Midbrain (tissue), 1 donor: ENCODE data around the gene ERCC4.

Experiments used
- DNase-seq: peaks from one replicate; lab custom pipeline; 2025; lab: John Stamatoyannopoulos, UW

The ERCC4 gene

GRCh38 chr16:13911306-13911705 lies 8.6 kb upstream of the ERCC4 start:
- no peak for DNase-seq

GRCh38 chr16:13911871-13912270 lies 8.1 kb upstream of the ERCC4 start:
- DNase-seq: no peak

- DNase-seq: no peak
Measured at GRCh38 chr16:13912891-13913290, 7.1 kb upstream of the ERCC4 start.

- no peak for DNase-seq
Measured at GRCh38 chr16:13913374-13914292, 6.3 kb upstream of the ERCC4 start.

- DNase-seq: no peak
Measured at GRCh38 chr16:13915033-13915635, 4.8 kb upstream of the ERCC4 start.

GRCh38 chr16:13919330-13919682 lies 648 bp upstream of the ERCC4 start:
- DNase-seq: peak; percentile 51

- no peak for DNase-seq
Measured at GRCh38 chr16:13920510-13920818, 510 bp downstream of the ERCC4 start.

GRCh38 chr16:13921328-13921727 lies 1.4 kb downstream of the ERCC4 start:
- no peak for DNase-seq

GRCh38 chr16:13923703-13924298 lies 3.8 kb downstream of the ERCC4 start:
- peak; percentile 46 for DNase-seq

GRCh38 chr16:13926464-13926863 lies 6.5 kb downstream of the ERCC4 start:
- DNase-seq: no peak

GRCh38 chr16:13926891-13927290 lies 6.9 kb downstream of the ERCC4 start:
- no peak for DNase-seq

- DNase-seq: no peak
Measured at GRCh38 chr16:13928646-13929045, 8.7 kb downstream of the ERCC4 start.

- no peak for DNase-seq
Measured at GRCh38 chr16:13931845-13932244, 11.9 kb downstream of the ERCC4 start.

- no peak for DNase-seq
Measured at GRCh38 chr16:13935408-13935807, 15.5 kb downstream of the ERCC4 start.

GRCh38 chr16:13936155-13936554 lies 16.2 kb downstream of the ERCC4 start:
- DNase-seq: no peak

GRCh38 chr16:13936596-13937081 lies 16.7 kb downstream of the ERCC4 start:
- peak; percentile 10 for DNase-seq

GRCh38 chr16:13937411-13937810 lies 17.5 kb downstream of the ERCC4 start:
- no peak for DNase-seq

GRCh38 chr16:13938480-13938879 lies 18.5 kb downstream of the ERCC4 start:
- no peak for DNase-seq

GRCh38 chr16:13939821-13940220 lies 19.9 kb downstream of the ERCC4 start:
- DNase-seq: no peak

GRCh38 chr16:13940397-13940933 lies 20.5 kb downstream of the ERCC4 start:
- DNase-seq: no peak

GRCh38 chr16:13944816-13945215 lies 24.9 kb downstream of the ERCC4 start:
- no peak for DNase-seq

- no peak for DNase-seq
Measured at GRCh38 chr16:13945744-13946485, 26.0 kb downstream of the ERCC4 start.
